ENCODE measurements around the gene RYR2.
A peak's percentile ranks its signal among the peaks of the same experiment; 100 is the strongest.

DNA sequence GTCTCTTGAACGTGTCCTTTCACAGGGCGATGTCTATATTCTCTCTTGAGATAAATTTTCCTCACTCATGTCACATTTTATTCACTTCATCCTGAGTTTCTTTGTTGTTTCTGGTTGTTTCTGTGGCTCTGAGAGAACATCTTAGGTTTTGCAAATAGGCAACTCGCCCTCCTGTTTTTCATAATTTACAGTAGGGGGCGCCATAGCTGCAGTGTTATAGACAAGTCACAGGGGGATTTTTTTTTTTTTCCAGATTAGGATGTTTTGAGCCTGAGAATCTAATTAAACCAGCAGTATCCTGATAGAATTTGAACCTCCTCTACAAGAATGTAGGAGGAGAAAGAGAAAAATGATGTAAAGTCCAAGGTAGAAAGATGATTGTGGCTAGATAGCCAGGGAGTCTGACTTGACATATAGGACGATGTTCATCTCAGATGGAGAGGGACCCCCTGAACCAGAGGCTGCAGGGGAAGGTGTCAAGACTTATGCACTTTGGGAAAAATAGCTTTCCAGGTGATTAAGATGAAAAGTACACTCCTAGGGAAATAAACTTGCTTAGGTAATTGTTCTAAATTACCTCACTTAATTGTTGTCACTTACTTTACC is 772.4 kb downstream of the RYR2 start:
- TF ChIP-seq, protein P1, sequence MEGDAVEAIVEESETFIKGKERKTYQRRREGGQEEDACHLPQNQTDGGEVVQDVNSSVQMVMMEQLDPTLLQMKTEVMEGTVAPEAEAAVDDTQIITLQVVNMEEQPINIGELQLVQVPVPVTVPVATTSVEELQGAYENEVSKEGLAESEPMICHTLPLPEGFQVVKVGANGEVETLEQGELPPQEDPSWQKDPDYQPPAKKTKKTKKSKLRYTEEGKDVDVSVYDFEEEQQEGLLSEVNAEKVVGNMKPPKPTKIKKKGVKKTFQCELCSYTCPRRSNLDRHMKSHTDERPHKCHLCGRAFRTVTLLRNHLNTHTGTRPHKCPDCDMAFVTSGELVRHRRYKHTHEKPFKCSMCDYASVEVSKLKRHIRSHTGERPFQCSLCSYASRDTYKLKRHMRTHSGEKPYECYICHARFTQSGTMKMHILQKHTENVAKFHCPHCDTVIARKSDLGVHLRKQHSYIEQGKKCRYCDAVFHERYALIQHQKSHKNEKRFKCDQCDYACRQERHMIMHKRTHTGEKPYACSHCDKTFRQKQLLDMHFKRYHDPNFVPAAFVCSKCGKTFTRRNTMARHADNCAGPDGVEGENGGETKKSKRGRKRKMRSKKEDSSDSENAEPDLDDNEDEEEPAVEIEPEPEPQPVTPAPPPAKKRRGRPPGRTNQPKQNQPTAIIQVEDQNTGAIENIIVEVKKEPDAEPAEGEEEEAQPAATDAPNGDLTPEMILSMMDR (IDR thresholded peaks at IDR 0.05; ENCODE audit: poor library complexity), result peak; percentile 52
- TF ChIP-seq EZH2phosphoT487 (IDR thresholded peaks at IDR 0.05; ENCODE audit: low read depth, severe bottlenecking, unreplicated experiment) (no peak), EZH2 (IDR thresholded peaks at IDR 0.05; ENCODE audit: borderline replicate concordance) (no peak)

Data from hepatocyte (in vitro differentiated cells).